IMR-90 (cell line): ENCODE data around the gene FOXF1.

ENCODE experiments used
- MAFK ChIP-seq: IDR thresholded peaks from 2 replicates; pipeline ENCODE4 v1.6.1; 2012; ENCODE audit warnings: low read depth, low read length, improper control_type of control experiment
- MXI1 ChIP-seq: IDR thresholded peaks from 2 replicates; pipeline ENCODE4 v1.6.1; 2012; ENCODE audit warnings: low read depth, mild to moderate bottlenecking, low read length, moderate library complexity, borderline replicate concordance
- POLR2A ChIP-seq: IDR thresholded peaks from 2 replicates; pipeline ENCODE4 v1.6.1; 2012; ENCODE audit warnings: mild to moderate bottlenecking, low read depth, low read length
- RAD21 ChIP-seq: IDR thresholded peaks from 2 replicates; pipeline ENCODE4 v1.6.1; 2012; ENCODE audit warnings: low read length, improper control_type of control experiment
- RCOR1 ChIP-seq: IDR thresholded peaks from 2 replicates; pipeline ENCODE4 v1.6.1; 2012; ENCODE audit warnings: mild to moderate bottlenecking, low read length, improper control_type of control experiment; ENCODE audit not compliant: insufficient replicate concordance
- TF ChIP-seq, protein P1 (sequence below): conservative IDR thresholded peaks from 2 replicates; pipeline ENCODE4 v1.5.1; 2012; ENCODE audit warnings: mild to moderate bottlenecking, low read depth, low read length, improper control_type of control experiment
- TF ChIP-seq, protein P2 (sequence below): fragments of 150-350 bp; IDR thresholded peaks from 2 replicates; pipeline ENCODE4 v1.6.1; 2016; ENCODE audit warnings: low read depth, mild to moderate bottlenecking, low read length, moderate library complexity, borderline replicate concordance

DNA sequence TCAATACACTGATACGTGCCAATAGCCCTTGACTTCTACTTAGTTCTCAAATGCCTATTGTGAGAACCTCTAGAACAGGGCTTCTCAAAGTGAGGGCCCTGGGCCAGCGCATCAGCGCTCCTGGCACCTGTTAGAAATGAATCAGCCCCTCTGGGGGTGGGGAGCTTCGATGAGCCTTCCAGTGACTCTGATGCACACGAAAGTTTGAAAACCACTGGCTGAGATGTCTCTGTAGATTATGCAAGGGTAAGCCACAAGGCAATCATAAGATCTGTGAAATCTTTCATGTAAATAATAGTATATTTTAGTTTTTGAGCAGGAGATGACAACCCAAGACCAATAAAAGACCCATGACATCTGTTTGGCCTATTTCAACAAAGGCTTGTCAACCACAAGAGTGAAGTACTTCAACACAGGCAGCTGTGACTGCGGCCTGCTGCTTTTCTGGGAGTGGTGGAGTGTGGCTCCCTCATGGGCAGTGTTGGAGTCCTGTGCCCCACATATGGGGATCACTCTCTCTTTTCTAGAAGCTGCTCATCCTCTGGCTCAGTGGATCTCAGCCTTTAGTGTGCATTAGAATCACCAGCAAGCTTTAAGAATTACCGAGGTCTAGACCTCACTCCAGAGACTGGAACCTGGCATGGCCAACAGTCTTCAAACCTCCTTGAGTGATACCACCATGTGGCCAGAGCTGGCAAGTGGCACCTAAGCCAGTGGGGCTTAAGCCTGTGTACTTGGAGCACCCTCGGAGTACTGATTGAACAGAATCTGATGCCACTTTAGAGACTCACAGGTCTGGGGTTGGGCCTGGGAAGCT lies 39.0 kb downstream of the FOXF1 start:
- TF ChIP-seq, protein P1, sequence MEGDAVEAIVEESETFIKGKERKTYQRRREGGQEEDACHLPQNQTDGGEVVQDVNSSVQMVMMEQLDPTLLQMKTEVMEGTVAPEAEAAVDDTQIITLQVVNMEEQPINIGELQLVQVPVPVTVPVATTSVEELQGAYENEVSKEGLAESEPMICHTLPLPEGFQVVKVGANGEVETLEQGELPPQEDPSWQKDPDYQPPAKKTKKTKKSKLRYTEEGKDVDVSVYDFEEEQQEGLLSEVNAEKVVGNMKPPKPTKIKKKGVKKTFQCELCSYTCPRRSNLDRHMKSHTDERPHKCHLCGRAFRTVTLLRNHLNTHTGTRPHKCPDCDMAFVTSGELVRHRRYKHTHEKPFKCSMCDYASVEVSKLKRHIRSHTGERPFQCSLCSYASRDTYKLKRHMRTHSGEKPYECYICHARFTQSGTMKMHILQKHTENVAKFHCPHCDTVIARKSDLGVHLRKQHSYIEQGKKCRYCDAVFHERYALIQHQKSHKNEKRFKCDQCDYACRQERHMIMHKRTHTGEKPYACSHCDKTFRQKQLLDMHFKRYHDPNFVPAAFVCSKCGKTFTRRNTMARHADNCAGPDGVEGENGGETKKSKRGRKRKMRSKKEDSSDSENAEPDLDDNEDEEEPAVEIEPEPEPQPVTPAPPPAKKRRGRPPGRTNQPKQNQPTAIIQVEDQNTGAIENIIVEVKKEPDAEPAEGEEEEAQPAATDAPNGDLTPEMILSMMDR, result no peak
- TF ChIP-seq RCOR1, result no peak
- TF ChIP-seq MAFK, result no peak
- no peak for TF ChIP-seq RAD21
- no peak for TF ChIP-seq POLR2A
- TF ChIP-seq, protein P2, sequence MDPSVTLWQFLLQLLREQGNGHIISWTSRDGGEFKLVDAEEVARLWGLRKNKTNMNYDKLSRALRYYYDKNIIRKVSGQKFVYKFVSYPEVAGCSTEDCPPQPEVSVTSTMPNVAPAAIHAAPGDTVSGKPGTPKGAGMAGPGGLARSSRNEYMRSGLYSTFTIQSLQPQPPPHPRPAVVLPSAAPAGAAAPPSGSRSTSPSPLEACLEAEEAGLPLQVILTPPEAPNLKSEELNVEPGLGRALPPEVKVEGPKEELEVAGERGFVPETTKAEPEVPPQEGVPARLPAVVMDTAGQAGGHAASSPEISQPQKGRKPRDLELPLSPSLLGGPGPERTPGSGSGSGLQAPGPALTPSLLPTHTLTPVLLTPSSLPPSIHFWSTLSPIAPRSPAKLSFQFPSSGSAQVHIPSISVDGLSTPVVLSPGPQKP, result no peak
- TF ChIP-seq MXI1, result no peak
